Measurements from ENCODE around the gene SPNS2.
A peak's percentile ranks its signal among the peaks of the same experiment; 100 is the strongest.

The SPNS2 gene

GRCh38 chr17:4565209-4566141, 66.8 kb downstream of the SPNS2 start:
- no peak for FAIRE-seq
- peak; percentile 62 for DNase-seq (ENCODE audit: insufficient read length, low spot score)
- TF ChIP-seq, protein P1, sequence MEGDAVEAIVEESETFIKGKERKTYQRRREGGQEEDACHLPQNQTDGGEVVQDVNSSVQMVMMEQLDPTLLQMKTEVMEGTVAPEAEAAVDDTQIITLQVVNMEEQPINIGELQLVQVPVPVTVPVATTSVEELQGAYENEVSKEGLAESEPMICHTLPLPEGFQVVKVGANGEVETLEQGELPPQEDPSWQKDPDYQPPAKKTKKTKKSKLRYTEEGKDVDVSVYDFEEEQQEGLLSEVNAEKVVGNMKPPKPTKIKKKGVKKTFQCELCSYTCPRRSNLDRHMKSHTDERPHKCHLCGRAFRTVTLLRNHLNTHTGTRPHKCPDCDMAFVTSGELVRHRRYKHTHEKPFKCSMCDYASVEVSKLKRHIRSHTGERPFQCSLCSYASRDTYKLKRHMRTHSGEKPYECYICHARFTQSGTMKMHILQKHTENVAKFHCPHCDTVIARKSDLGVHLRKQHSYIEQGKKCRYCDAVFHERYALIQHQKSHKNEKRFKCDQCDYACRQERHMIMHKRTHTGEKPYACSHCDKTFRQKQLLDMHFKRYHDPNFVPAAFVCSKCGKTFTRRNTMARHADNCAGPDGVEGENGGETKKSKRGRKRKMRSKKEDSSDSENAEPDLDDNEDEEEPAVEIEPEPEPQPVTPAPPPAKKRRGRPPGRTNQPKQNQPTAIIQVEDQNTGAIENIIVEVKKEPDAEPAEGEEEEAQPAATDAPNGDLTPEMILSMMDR (IDR thresholded peaks at IDR 0.05; ENCODE audit: insufficient read depth, missing control alignments): peak; percentile 68

DNA sequence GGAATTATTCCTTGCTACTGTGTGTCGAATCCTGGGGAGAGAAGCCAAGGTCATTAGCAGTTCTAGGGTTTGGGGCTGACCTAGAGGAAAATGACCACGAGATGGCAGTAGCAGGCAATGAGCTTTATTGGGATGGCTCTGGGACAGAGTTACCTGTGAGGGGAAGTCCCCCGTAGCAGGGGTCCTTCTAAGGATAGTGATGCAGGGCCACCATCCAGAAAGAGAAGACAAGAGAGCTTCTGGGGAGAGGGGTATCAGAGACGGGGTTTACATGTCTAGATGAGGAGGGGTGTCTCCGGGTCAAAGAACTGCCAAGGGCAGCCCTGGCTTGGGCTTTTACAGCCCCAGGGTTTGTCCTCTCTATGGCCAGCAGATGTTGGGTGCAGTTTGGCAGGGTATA, 68.1 kb downstream of the SPNS2 start:
- TF ChIP-seq, protein P1 (IDR thresholded peaks at IDR 0.05; ENCODE audit: insufficient read depth, missing control alignments): peak; percentile 51
- peak; percentile 75 for DNase-seq (ENCODE audit: insufficient read length, low spot score)
- no peak for FAIRE-seq

DNA sequence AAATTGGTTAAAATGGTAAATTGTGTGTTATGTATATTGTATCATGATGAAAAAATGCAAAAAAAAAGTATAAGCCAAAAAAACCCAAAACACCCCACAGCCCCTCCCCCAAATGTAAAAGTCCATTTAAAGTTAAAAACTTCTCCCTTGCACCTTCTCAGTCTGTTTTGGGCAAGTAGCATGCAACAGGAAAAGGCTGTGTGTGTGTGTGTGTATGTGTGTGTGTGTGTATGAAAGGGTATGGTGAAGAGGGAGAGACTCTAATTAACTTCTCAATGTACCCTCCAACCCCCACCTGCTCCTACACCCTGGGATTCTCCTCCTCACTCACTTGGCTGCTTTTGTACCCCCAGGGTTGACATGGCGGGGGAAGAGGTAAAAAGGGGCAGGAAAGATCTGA, 70.9 kb downstream of the SPNS2 start:
- no peak for DNase-seq (ENCODE audit: insufficient read length, low spot score)
- TF ChIP-seq, protein P1 (IDR thresholded peaks at IDR 0.05; ENCODE audit: insufficient read depth, missing control alignments): no peak
- no peak for FAIRE-seq

DNA sequence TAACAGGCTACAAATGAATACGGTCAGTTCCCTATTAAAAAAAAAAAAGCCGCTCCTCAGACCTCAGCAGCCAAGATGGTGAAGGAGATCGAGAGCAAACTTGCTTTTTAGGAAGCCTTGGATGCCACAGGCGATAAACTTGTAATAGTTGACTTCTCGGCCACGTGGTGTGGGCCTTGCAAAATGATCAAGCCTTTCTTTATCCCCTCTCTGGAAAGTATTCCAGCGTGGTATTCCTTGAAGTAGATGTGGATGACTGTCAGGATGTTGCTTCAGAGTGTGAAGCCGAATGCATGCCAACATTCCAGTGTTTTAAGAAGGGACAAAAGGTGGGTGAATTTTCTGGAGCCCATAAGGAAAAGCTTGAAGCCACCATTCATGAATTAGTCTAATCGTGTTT, 73.5 kb downstream of the SPNS2 start:
- FAIRE-seq: no peak
- TF ChIP-seq, protein P1 (IDR thresholded peaks at IDR 0.05; ENCODE audit: insufficient read depth, missing control alignments): no peak
- no peak for DNase-seq (ENCODE audit: insufficient read length, low spot score)

GRCh38 chr17:4573115-4573514, 74.4 kb downstream of the SPNS2 start:
- FAIRE-seq (no peak), DNase-seq (ENCODE audit: insufficient read length, low spot score) (no peak)
- TF ChIP-seq, protein P1 (IDR thresholded peaks at IDR 0.05; ENCODE audit: insufficient read depth, missing control alignments): no peak

GRCh38 chr17:4573669-4574068, 75.0 kb downstream of the SPNS2 start:
- no peak for FAIRE-seq
- DNase-seq (ENCODE audit: insufficient read length, low spot score): no peak
- TF ChIP-seq, protein P1 (IDR thresholded peaks at IDR 0.05; ENCODE audit: insufficient read depth, missing control alignments): no peak

GRCh38 chr17:4574448-4575045, 75.9 kb downstream of the SPNS2 start:
- no peak for DNase-seq (ENCODE audit: insufficient read length, low spot score)
- FAIRE-seq: no peak
- TF ChIP-seq, protein P1 (IDR thresholded peaks at IDR 0.05; ENCODE audit: insufficient read depth, missing control alignments): no peak

Measured in D721Med (cell line).